Stimulated activated CD4-positive, alpha-beta T cell treated with anti-CD3 and anti-CD28 coated beads, Interleukin-4, amount 100 ng/mL, for 24 hours (primary cell): ENCODE results near the gene AKAP13.
"Not testable (repeated sequence)": the region's sequence is repeated elsewhere in the genome, so short reads cannot be mapped to it uniquely, and the experiment has no call there.

Experiments
- DNase-seq: peaks from one replicate; pipeline ENCODE4 v3.0.0-alpha.2; 2020

Gene AKAP13

GRCh38 chr15:85350395-85350794 is 30.0 kb upstream of the AKAP13 start:
- DNase-seq: no peak

DNA sequence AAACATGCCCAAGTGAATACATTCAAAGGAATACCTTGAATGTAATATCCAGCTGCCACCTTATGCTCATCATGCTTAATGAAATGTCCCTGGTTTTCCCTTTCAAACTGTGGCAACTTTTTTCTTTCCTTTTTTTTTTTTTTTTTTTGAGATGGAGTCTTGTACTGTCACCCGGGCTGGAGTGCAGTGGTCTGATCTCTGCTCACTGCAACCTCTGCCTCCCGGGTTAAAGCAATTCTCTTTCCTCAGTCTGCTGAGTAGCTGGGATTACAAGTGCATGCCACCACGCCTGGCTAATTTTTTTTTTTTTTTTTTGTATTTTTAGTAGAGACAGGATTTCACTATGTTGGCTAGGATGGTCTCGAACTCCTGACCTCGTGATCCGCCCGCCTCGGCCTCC is 28.9 kb upstream of the AKAP13 start:
- DNase-seq: not testable (repeated sequence)

- DNase-seq: no peak
These were observed 28.4 kb upstream of the AKAP13 start for GRCh38 chr15:85351965-85352364.

DNA sequence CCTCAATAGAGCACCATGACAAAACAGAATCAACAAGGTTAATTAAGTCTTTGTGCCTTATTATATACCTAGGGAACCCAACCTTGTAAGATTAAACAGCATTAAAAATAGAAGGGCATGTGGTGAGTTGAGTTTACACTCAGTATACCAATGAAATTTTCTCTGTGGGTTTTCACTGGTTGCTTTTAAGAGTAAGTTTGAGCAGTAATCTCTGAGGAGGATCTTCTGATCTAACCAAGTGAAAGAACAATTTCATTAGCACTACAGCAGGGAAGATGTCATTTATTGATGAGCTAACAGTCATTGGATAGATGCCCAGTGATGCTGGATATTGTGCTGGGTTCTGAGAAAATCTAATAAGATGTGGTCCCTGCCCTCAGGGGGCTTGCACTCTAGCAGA is 26.9 kb upstream of the AKAP13 start:
- no peak for DNase-seq

DNA sequence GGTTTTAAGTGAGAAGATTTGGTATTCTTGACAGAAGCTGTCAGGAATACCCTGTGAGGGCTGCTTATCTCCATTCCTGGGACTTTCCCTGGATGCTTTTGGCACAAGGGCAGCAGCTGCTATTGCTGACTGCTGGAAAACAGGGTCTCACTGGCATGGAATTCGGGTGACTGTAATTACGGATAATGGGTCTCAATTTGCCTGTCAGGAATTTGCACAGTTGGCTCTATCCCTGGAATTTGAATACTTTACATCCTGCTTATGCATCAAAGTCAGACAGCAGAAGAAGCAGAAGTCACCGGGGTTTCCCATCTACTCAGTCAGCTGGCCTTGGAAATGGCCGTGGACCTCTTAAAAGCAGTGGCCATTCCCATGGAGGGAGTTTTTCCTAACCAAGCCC is 25.9 kb upstream of the AKAP13 start:
- DNase-seq: no peak

DNA sequence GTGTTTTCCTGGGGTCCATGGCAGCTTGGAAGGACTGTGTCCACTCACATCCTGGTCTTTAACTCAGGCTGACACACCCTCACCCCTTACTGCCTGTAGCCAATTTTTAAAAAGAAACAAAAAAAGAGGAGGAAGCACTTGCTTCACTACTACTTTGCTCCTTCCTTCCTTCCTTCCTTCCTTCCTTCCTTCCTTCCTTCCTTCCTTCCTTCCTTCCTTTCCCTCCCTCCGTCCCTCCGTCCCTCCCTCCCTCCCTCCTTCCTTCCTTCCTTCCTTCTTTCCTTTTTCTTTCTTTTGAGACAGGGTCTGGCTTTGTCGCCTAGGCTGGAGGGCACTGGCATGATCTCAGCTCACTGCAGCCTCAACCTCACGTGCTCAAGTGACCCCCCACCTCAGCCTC is 25.5 kb upstream of the AKAP13 start:
- no peak for DNase-seq

GRCh38 chr15:85356276-85356675 is 24.1 kb upstream of the AKAP13 start:
- DNase-seq: no peak

GRCh38 chr15:85361323-85361722 is 19.1 kb upstream of the AKAP13 start:
- no peak for DNase-seq

DNA sequence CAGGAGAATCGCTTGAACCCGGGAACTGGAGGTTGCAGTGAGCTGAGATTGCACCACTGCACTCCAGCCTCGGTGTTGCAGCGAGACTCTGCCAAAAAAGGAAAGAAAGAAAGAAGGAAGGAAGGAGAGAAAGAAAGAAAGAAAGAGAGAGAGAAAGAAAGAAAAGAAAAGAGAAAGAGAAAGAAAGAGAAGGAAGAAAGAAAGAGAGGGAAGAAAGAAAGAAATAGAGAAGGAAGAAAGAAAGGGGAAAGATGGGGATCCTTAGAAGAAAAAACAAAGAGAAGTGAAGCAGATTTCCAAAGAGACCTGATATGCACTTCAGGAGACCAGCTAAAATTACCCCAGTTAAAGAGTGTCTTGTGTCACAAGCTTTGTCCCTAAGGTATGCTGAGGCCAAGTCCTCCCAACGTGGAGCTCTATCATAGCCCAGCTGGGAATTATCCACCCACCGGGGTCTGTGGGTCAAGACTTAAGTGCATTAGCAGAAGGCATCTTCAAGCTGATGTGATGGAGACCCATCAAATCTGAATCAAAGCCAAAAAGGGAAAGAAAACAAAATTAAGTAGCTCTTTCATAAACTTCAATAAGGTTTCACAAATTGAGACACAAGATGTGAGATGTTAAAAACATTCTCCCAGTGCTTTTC is 17.8 kb upstream of the AKAP13 start:
- no peak for DNase-seq

DNA sequence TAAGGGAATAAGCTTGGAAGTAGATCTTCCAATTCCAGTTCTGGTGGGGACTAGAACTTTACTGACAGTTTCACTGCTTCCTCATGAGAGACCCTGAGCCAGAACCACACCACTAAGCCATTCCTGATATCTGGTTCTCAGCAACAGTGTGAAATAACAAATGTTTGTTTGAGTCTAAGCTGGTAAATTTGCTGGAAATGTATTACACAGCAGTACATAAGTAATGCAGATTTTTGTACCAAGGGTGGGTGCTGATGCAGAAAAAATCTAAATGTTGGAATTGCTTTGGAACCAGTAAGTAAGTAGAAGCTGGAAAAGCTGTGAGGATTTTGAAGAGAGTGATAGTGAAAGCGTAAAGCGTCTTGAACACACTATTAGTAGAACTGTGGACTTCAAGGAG is 14.4 kb upstream of the AKAP13 start:
- no peak for DNase-seq

DNA sequence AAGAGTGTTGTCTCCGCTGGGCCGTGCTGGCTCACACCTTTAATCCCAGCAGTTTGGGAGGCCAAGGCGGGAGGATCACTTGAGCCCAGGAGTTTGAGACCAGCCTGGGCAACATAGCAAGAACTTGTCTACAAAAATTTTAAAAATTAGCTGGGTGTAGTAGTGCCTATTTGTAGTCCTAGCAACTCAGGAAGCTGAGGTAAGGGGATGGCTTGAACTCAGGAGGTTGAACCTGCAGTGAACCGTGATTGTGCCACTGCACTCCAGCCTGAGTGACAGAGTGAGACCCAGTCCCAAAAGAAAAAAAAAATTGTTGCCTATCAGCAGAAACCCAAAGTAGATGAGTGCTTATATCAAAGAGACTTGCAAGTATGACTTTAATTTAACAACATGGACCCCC is 12.7 kb upstream of the AKAP13 start:
- no peak for DNase-seq

- no peak for DNase-seq
These were observed 5.6 kb upstream of the AKAP13 start for GRCh38 chr15:85374831-85375230.

GRCh38 chr15:85377269-85377668 is 3.1 kb upstream of the AKAP13 start:
- no peak for DNase-seq

DNA sequence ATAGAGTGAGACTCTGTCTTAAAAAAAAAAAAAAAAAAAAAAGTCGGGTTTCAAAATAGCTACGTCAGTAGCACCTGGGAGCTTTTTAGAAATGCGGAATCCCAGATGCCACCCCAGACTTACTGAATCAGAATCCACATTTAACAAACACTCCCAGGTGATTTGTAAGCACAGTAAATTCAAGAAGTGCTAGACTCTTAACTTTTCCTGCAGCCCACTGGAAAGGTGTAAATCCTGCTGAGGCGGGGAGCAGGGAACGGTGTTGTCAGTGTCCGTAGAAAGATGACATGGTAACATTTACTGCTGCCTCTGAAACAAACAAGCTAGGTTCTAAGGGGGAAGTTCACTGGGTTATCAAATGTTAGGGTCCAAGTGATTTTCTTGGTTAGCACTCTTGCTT is 2.4 kb upstream of the AKAP13 start:
- DNase-seq: no peak

GRCh38 chr15:85379403-85380131 is 836 bp upstream of the AKAP13 start:
- DNase-seq: peak; percentile 51

GRCh38 chr15:85380812-85381642 is 624 bp downstream of the AKAP13 start:
- peak; percentile 56 for DNase-seq

DNA sequence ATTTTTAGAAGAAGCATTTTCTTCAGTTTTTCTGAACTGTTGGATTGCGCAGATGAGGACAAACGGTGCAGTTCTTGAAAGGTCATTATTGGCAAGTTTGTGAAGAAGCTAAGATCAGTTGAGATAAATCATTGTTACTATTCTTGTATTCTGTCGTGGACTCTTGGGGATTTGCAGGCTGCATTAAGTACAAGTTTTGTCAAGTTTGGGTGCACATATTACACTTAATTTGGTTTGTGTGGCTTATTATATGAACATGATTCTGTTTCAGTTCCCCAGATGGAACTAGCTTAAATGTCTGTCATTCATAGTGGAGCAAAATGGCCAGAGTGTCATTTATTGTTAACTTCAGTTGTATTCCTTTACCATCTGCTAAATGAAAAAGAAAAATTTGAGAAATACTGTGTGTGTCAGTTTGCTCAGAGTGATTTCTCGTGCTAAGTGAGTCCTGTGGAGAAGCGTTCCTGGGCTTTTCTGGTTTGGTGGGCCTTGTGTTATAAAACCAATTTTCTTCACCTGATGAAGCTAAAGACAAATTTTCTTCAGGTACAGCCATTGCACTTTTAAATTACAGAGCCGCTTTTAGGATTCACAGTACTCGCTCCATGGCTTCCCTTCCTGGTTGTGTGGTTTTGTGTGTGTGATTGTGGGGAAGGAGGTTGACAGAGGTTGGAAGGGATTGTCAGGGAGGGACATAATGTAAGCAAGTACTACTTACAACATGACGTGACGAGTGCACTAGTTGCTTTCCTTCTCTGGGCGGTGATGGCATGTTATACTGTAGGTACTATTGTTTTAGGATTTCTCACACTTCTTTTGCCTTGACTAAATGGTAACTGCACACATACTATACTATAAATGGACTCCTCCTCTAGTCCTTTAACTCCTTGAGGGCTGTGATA is 1.7 kb downstream of the AKAP13 start:
- DNase-seq: no peak

GRCh38 chr15:85382942-85383341 is 2.5 kb downstream of the AKAP13 start:
- no peak for DNase-seq

- no peak for DNase-seq
These were observed 3.2 kb downstream of the AKAP13 start for GRCh38 chr15:85383470-85384148.

DNA sequence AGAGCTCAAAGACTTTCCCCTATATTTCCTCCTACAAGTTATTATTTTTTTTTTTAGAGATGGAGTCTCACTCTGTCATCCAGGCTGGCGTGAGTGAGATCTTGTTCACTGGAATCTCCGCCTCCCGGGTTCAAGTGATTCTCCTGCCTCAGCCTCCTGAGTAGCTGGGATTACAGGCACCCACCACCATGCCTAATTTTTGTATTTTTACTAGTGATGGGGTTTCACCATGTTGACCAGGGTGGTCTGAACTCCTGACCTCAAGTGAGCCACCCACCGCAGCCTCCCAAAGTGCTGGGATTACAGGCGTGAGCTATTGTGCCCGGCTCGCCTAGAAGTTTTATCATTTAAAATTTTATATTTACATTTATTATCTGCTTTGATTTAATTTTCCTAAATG is 5.9 kb downstream of the AKAP13 start:
- no peak for DNase-seq

- no peak for DNase-seq
These were observed 8.3 kb downstream of the AKAP13 start for GRCh38 chr15:85388566-85389305.

- no peak for DNase-seq
These were observed 8.9 kb downstream of the AKAP13 start for GRCh38 chr15:85389306-85389650.
